Measurements from ENCODE around the gene CDC7. TPM values are rescaled to one million over a fixed set of nuclear protein-coding genes. Genes with fewer than 3 reads are reported as not detected.

Gene CDC7
- total RNA-seq, 1 experiment from 2014 or later, result 24.5 TPM

DNA sequence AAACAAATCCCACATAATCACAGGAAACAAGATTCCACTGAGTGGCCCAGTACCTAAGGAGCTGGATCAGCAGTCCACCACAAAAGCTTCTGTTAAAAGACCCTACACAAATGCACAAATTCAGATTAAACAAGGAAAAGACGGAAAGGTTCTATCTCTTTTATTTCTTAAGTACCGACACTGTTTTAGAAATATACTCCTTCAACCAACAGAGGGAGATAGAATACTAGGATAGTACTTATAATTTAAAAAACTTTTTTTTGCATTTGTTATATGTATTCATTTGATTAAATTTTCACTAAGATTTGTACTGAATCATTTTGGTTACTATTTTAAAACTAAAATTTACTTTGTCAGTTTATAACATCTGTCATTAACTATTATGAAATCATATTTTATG, 12.5 kb downstream of the CDC7 start:
- intact Hi-C loops (cut with micrococcal nuclease), result loop anchor here (1.0 to 5.0 kb wide), 2 partner anchors 414 to 779 kb away; no protein-coding TSS in a partner anchor
- no peaks in the 10 kb centered on the region for H3K27me3 ChIP-seq (ENCODE audit: insufficient read depth, low read length)
- no peak for DNase-seq (ENCODE audit: low read depth, low spot score)
- no peak for ATAC-seq
- H2AFZ ChIP-seq (ENCODE audit: low read depth, low read length, poor library complexity, severe bottlenecking), result no peak overlapping the region
- ChIA-PET POLR2A (interaction anchor here (0.8 kb wide), 1 partner anchor 11 kb away, joined by 3 read pairs; no protein-coding TSS in a partner anchor), RAD21 (ENCODE audit: low non-redundant PET in 1 of 2, low total read pairs in 2 of 2, uncharacterized antibody in 2 of 2, unreplicated experiment in 2 of 2) (no interaction called here), CTCF (interaction anchor here (0.7 to 2.1 kb wide), 7 partner anchors 9 to 778 kb away, joined by 3 to 16 read pairs (median 4); partner anchors contain the start of gene HFM1)
- no peaks in the 10 kb centered on the region for H3K9me2 ChIP-seq (ENCODE audit: insufficient read depth)
- H4K20me1 ChIP-seq (ENCODE audit: insufficient read depth), result 0 out of 2 replicates have a peak, but pooled peaks cover 3% of the 10 kb centered on the region
- H3K4me3 ChIP-seq (replicated peaks in 1 of 2; ENCODE audit: low read depth in 1 of 2, low read length in 2 of 2), result no peak overlapping the region
- H3K9ac ChIP-seq (ENCODE audit: low read length), result no peak overlapping the region
- TF ChIP-seq EZH2 (IDR thresholded peaks at IDR 0.05) (no peak), EZH2phosphoT487 (IDR thresholded peaks at IDR 0.05; ENCODE audit: borderline replicate concordance) (no peak), POLR2A (IDR thresholded peaks at IDR 0.05; ENCODE audit: borderline replicate concordance, extremely low read depth, insufficient read depth, insufficient read length) (no peak), ZFX (IDR thresholded peaks at IDR 0.05) (no peak), SP1 (IDR thresholded peaks at IDR 0.05; ENCODE audit: low read depth) (no peak), JUND (IDR thresholded peaks at IDR 0.05) (no peak), ZNF274 (IDR thresholded peaks at IDR 0.05; ENCODE audit: low read depth, low read length) (no peak), CEBPB (IDR thresholded peaks at IDR 0.05; ENCODE audit: low read depth) (no peak), RAD21 (IDR thresholded peaks at IDR 0.05; ENCODE audit: low read depth) (peak; percentile 47)
- TF ChIP-seq, protein P1, sequence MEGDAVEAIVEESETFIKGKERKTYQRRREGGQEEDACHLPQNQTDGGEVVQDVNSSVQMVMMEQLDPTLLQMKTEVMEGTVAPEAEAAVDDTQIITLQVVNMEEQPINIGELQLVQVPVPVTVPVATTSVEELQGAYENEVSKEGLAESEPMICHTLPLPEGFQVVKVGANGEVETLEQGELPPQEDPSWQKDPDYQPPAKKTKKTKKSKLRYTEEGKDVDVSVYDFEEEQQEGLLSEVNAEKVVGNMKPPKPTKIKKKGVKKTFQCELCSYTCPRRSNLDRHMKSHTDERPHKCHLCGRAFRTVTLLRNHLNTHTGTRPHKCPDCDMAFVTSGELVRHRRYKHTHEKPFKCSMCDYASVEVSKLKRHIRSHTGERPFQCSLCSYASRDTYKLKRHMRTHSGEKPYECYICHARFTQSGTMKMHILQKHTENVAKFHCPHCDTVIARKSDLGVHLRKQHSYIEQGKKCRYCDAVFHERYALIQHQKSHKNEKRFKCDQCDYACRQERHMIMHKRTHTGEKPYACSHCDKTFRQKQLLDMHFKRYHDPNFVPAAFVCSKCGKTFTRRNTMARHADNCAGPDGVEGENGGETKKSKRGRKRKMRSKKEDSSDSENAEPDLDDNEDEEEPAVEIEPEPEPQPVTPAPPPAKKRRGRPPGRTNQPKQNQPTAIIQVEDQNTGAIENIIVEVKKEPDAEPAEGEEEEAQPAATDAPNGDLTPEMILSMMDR (IDR thresholded peaks at IDR 0.05 in 2 of 3, conservative IDR thresholded peaks at IDR 0.05 in 1 of 3; ENCODE audit: borderline replicate concordance in 1 of 3, insufficient read depth in 1 of 3, low read depth in 2 of 3, low read length in 2 of 3), result peak in 2 of 3 experiments; percentile 19 to 33; a peak in 2 of 6 replicates
- TF ChIP-seq, protein P2, sequence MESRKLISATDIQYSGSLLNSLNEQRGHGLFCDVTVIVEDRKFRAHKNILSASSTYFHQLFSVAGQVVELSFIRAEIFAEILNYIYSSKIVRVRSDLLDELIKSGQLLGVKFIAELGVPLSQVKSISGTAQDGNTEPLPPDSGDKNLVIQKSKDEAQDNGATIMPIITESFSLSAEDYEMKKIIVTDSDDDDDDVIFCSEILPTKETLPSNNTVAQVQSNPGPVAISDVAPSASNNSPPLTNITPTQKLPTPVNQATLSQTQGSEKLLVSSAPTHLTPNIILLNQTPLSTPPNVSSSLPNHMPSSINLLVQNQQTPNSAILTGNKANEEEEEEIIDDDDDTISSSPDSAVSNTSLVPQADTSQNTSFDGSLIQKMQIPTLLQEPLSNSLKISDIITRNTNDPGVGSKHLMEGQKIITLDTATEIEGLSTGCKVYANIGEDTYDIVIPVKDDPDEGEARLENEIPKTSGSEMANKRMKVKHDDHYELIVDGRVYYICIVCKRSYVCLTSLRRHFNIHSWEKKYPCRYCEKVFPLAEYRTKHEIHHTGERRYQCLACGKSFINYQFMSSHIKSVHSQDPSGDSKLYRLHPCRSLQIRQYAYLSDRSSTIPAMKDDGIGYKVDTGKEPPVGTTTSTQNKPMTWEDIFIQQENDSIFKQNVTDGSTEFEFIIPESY (IDR thresholded peaks at IDR 0.05; ENCODE audit: extremely low read depth, insufficient replicate concordance, low read length), result no peak
- TF ChIP-seq, protein P3, sequence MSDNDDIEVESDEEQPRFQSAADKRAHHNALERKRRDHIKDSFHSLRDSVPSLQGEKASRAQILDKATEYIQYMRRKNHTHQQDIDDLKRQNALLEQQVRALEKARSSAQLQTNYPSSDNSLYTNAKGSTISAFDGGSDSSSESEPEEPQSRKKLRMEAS (IDR thresholded peaks at IDR 0.05), result no peak
- H3K4me1 ChIP-seq (ENCODE audit: control insufficient read depth in 1 of 2, insufficient read depth in 2 of 2, low read length in 2 of 2), result no peaks in the 10 kb centered on the region
- no peaks in the 10 kb centered on the region for H3K9me3 ChIP-seq (ENCODE audit: control insufficient read depth in 1 of 2, insufficient read depth in 1 of 2, low read depth in 1 of 2, low read length in 2 of 2)
- no peak overlapping the region for H3K4me2 ChIP-seq (ENCODE audit: low read length)
- peaks cover 14% of the 10 kb centered on the region; the same call in 1 of the 2 replicates for H3K79me2 ChIP-seq (ENCODE audit: insufficient read depth, low read length)
- H3K27ac ChIP-seq (ENCODE audit: low read depth, low read length), result no peak overlapping the region
- peaks cover 27 to 31% of the 10 kb centered on the region in 2 experiments; a peak in 3 of 4 replicates for H3K36me3 ChIP-seq (ENCODE audit: control insufficient read depth in 1 of 2, insufficient read depth in 2 of 2, low read length in 2 of 2)
- BruUV-seq (replicated peaks), result no TSS peak

Measured in HCT116 (cell line).